ENCODE results near the gene CANT1.

DNA sequence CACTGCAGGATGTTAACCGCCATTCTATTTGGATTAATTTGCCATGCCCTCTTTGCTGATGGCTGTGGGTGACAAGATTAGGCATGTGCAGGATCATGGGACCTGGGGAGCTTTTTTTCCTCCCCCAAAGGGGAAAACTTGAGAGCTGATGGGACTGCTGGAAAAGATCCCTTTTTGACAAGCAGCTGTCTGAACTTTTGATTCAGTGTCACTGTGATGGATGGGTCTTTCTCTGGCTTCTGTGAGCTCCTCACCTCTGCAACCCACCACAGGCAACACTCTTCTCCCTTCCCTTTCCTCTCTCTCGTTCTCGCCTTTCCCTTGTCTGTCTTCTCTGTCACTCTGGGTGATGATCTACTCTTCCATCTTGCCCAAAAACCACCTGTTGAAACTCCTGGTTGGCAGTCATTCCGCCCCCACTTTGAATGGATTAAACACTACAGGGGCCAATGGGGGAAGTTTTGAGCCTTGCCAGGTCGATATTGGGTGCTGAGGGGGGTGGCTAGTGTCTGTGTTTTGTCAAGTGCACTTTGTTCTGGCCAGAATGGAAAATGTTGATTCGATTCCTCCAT lies 3.1 kb upstream of the CANT1 start:
- TF ChIP-seq, protein P1, sequence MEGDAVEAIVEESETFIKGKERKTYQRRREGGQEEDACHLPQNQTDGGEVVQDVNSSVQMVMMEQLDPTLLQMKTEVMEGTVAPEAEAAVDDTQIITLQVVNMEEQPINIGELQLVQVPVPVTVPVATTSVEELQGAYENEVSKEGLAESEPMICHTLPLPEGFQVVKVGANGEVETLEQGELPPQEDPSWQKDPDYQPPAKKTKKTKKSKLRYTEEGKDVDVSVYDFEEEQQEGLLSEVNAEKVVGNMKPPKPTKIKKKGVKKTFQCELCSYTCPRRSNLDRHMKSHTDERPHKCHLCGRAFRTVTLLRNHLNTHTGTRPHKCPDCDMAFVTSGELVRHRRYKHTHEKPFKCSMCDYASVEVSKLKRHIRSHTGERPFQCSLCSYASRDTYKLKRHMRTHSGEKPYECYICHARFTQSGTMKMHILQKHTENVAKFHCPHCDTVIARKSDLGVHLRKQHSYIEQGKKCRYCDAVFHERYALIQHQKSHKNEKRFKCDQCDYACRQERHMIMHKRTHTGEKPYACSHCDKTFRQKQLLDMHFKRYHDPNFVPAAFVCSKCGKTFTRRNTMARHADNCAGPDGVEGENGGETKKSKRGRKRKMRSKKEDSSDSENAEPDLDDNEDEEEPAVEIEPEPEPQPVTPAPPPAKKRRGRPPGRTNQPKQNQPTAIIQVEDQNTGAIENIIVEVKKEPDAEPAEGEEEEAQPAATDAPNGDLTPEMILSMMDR (conservative IDR thresholded peaks at IDR 0.05; ENCODE audit: low read depth, low read length): no peak
- TF ChIP-seq EZH2 (IDR thresholded peaks at IDR 0.05; ENCODE audit: borderline replicate concordance, low read depth, low read length, poor library complexity, severe bottlenecking): no peak
